ENCODE measurements around the gene PRKCE. TPM values are rescaled to one million over a fixed set of nuclear protein-coding genes. Genes with fewer than 3 reads are reported as not detected.

PRKCE gene
- polyA plus RNA-seq, 1 of the 3 experiments (the other 2 are of a cell fraction): 16.3 TPM

GRCh38 chr2:45697190-45697589 is 45.7 kb downstream of the PRKCE start:
- H3K9me2 ChIP-seq: no peaks in the 10 kb centered on the region
- H3K4me3 ChIP-seq (ENCODE audit: low read depth in 2 of 2, low read length in 1 of 2): no peak overlapping the region
- peaks cover 8% of the 10 kb centered on the region; the same call in 1 of the 2 replicates for H3K79me2 ChIP-seq (ENCODE audit: insufficient read depth)
- peaks cover 17 to 35% of the 10 kb centered on the region in 2 experiments for H3K4me1 ChIP-seq (ENCODE audit: control insufficient read depth in 1 of 2, insufficient read depth in 2 of 2, low read depth in 1 of 2, low read length in 1 of 2)
- DNase-seq: no peak
- H2AFZ ChIP-seq (ENCODE audit: low read depth): no peak overlapping the region
- 97% methylated on average over 5 of the region's 5 CpGs for WGBS (ENCODE audit: low lambda C conversion rate)
- peaks cover 16% of the 10 kb centered on the region for H3F3A ChIP-seq (replicated peaks; ENCODE audit: insufficient read depth)
- ChIA-PET POLR2A (no interaction called here), CTCF (interaction anchor here (0.9 to 3.7 kb wide), 14 partner anchors 9 to 237 kb away, joined by 3 to 13 read pairs (median 3); no protein-coding TSS in a partner anchor)
- H3K9ac ChIP-seq: no peak overlapping the region
- H3K27ac ChIP-seq (ENCODE audit: low read depth in 2 of 2, low read length in 1 of 2): peak overlapping the region in 1 of 2 experiments; percentile 61; a peak in 1 of 4 replicates
- no peak overlapping the region for H3K4me2 ChIP-seq
- H3K27me3 ChIP-seq (ENCODE audit: insufficient read depth): no peaks in the 10 kb centered on the region
- no peaks in the 10 kb centered on the region for H3K9me3 ChIP-seq
- H4K20me1 ChIP-seq (ENCODE audit: insufficient read depth): no peaks in the 10 kb centered on the region
- H3K36me3 ChIP-seq (replicated peaks in 1 of 2; ENCODE audit: control insufficient read depth in 1 of 2, insufficient read depth in 2 of 2, low read length in 1 of 2): no peaks in the 10 kb centered on the region
- TF ChIP-seq RCOR1 (IDR thresholded peaks at IDR 0.05; ENCODE audit: low read length) (no peak), CHD2 (IDR thresholded peaks at IDR 0.05; ENCODE audit: low read length, partially characterized antibody) (no peak), MAX (IDR thresholded peaks at IDR 0.05; ENCODE audit: low read depth) (no peak), ZBTB33 (IDR thresholded peaks at IDR 0.05; ENCODE audit: borderline replicate concordance, low read depth) (no peak), NRF1 (IDR thresholded peaks at IDR 0.05; ENCODE audit: low read depth, low read length) (no peak), YY1 (IDR thresholded peaks at IDR 0.05; ENCODE audit: low read depth) (no peak), NFIC (IDR thresholded peaks at IDR 0.05; ENCODE audit: borderline replicate concordance) (no peak), CTCF (IDR thresholded peaks at IDR 0.05) (no peak), POLR2AphosphoS5 (IDR thresholded peaks at IDR 0.05; ENCODE audit: low read depth, low read length) (no peak), EP300 (IDR thresholded peaks at IDR 0.05; ENCODE audit: borderline replicate concordance in 1 of 2, low read depth in 1 of 2, low read length in 1 of 2) (no peak), EZH2phosphoT487 (IDR thresholded peaks at IDR 0.05; ENCODE audit: borderline replicate concordance, low read depth) (no peak), FOXJ3 (CRISPR knock-in tag; IDR thresholded peaks at IDR 0.05) (no peak)
- TF ChIP-seq, protein P1, sequence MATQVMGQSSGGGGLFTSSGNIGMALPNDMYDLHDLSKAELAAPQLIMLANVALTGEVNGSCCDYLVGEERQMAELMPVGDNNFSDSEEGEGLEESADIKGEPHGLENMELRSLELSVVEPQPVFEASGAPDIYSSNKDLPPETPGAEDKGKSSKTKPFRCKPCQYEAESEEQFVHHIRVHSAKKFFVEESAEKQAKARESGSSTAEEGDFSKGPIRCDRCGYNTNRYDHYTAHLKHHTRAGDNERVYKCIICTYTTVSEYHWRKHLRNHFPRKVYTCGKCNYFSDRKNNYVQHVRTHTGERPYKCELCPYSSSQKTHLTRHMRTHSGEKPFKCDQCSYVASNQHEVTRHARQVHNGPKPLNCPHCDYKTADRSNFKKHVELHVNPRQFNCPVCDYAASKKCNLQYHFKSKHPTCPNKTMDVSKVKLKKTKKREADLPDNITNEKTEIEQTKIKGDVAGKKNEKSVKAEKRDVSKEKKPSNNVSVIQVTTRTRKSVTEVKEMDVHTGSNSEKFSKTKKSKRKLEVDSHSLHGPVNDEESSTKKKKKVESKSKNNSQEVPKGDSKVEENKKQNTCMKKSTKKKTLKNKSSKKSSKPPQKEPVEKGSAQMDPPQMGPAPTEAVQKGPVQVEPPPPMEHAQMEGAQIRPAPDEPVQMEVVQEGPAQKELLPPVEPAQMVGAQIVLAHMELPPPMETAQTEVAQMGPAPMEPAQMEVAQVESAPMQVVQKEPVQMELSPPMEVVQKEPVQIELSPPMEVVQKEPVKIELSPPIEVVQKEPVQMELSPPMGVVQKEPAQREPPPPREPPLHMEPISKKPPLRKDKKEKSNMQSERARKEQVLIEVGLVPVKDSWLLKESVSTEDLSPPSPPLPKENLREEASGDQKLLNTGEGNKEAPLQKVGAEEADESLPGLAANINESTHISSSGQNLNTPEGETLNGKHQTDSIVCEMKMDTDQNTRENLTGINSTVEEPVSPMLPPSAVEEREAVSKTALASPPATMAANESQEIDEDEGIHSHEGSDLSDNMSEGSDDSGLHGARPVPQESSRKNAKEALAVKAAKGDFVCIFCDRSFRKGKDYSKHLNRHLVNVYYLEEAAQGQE (IDR thresholded peaks at IDR 0.05; ENCODE audit: low read depth, low read length): no peak
- TF ChIP-seq, protein P2, sequence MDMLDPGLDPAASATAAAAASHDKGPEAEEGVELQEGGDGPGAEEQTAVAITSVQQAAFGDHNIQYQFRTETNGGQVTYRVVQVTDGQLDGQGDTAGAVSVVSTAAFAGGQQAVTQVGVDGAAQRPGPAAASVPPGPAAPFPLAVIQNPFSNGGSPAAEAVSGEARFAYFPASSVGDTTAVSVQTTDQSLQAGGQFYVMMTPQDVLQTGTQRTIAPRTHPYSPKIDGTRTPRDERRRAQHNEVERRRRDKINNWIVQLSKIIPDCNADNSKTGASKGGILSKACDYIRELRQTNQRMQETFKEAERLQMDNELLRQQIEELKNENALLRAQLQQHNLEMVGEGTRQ (IDR thresholded peaks at IDR 0.05; ENCODE audit: borderline replicate concordance, low read depth, low read length): no peak

Data from SK-N-SH (cell line).